ENCODE data around the gene MRPL10.

DNA sequence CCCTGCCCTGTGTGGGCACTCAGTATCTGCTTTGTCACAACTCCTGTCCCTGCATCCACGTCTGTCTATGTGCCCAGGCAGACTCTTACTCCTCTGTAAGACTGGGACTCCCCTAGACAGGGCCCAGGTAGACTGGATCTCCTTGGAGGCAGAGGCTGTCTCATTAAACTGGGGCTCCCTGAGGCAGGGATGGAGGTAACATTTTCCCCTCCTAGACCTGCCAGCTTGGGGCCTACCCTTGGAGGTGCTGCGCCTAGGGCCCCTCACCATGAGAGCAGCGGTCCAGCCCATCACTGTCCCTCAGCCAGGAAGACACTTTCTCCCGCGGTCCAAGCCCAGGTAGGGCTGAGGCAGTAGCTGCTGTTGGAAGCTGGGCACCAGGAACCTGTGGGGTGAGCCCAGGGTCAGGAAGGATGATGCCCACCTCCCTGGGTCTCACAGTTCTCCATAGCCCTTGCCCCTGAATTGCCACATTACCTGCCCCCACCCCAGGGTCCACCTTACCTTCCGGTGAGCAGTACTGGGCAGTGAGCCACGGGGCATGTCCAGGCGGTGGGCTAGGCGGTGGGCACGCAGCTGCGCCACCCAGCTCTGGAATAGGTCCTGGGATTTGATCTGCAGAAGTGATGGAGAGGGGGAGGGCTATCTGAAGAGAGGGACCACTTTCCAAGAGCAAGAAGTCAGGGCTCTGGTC lies 13.2 kb downstream of the MRPL10 start:
- TF ChIP-seq CTCF (conservative IDR thresholded peaks at IDR 0.05) (no peak), EZH2 (IDR thresholded peaks at IDR 0.05; ENCODE audit: low read depth) (no peak)

All from PC-9 (cell line).